Stimulated activated memory B cell treated with anti-CD40 and anti-IgM and Interleukin-4, amounts not matched to agents 10 μg/mL and 1 μg/mL and 100 μg/mL, for 72 hours (primary cell): ENCODE measurements around the gene ORC3.
A peak's percentile ranks its signal among the peaks of the same experiment; 100 is the strongest.
"Not testable (repeated sequence)": the region's sequence is repeated elsewhere in the genome, so short reads cannot be mapped to it uniquely, and the experiment has no call there.

Experiments
- ATAC-seq: fragments of 150-1000 bp; cut with Tn5 transposase; 2 replicates; pipeline ENCODE4 v1.10.0; 2021
- H3K27ac Mint-ChIP-seq: one replicate; pipeline ENCODE4 v1.8.0; 2022; ENCODE audit warnings: mild to moderate bottlenecking, mixed read lengths
- H3K27me3 Mint-ChIP-seq: one replicate; pipeline ENCODE4 v1.8.0; 2022; ENCODE audit warnings: mixed read lengths
- H3K36me3 Mint-ChIP-seq: one replicate; pipeline ENCODE4 v1.8.0; 2022; ENCODE audit warnings: mixed read lengths
- H3K4me1 Mint-ChIP-seq: one replicate; pipeline ENCODE4 v1.8.0; 2022; ENCODE audit warnings: mixed read lengths
- H3K4me3 Mint-ChIP-seq: one replicate; pipeline ENCODE4 v1.8.0; 2022; ENCODE audit warnings: mild to moderate bottlenecking, moderate library complexity, mixed read lengths
- H3K9me3 Mint-ChIP-seq: one replicate; pipeline ENCODE4 v1.8.0; 2022; ENCODE audit warnings: mixed read lengths

Gene ORC3

DNA sequence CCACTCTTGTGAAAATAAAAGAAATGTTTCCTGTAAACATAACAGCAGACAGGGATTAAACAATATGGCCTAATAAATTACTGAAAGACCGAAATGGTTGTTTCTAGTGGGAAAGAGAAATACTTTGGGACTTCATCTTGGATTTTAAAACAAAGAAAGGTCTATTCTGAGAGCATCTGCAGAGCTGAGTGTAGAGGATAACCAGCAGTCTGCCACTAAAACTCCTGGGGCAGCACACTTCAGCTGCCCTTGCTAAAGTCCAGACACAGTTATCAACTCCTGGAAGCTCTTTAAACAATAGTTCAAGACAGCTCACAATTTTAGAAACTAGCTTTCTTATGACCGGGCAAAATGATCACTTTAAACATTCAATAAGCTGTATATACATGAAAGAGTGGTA lies 73.5 kb downstream of the ORC3 start:
- Mint-ChIP-seq H3K27me3 (no peaks in the 10 kb centered on the region), H3K4me1 (no peaks in the 10 kb centered on the region), H3K36me3 (peaks cover 23% of the 10 kb centered on the region), H3K4me3 (no peak overlapping the region), H3K27ac (peak overlapping the region; percentile 10), H3K9me3 (no peaks in the 10 kb centered on the region)
- ATAC-seq: no peak

DNA sequence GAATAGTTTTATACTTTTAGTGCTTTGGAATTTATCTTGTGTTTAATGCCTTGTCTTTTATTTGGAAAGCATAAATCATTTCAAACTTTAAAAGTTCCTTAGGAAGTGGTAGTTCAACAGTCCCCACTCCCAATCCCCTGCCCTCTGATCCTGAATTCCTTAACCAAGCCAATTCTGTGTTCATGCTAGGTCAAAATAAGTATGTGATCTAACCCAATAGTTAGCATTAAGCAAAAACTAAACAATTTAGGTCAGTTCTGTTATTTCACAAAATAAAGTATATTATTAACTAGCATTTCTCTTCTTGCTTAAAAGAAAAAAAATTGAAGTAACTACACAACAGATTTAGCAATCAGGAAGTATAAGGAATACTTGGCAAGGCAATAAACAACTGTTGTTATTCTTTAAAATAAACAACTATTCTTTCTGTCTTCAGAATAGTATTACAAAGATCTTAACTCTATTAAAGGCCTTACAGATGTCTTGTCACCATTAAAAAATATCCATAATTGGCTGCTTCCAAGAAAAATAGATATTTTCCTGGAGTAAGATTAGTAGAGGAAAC lies 75.1 kb downstream of the ORC3 start:
- Mint-ChIP-seq H3K4me3 (no peak overlapping the region), H3K4me1 (peaks cover 13% of the 10 kb centered on the region), H3K36me3 (peaks cover 23% of the 10 kb centered on the region), H3K27me3 (no peaks in the 10 kb centered on the region), H3K27ac (no peak overlapping the region), H3K9me3 (no peaks in the 10 kb centered on the region)
- ATAC-seq: no peak

DNA sequence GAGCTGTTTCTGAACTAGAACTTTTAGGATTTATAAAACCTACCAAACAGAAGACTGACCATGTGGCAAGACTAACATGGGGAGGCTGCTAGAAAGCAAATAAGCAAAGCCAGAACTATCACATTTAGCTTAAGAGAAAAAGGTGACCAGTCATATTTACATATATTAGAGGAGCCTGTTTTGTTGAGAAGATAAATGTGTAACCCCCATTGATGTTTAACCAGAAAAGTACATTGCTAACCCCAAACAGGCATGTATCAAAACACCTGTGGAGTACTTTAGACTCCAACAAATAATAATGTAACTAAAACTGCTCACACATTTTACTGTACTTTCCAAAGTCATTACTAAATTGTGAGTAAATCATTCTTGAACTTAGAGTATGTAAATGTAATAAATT lies 77.1 kb downstream of the ORC3 start:
- no peaks in the 10 kb centered on the region for H3K27me3 Mint-ChIP-seq
- H3K4me3 Mint-ChIP-seq: no peak overlapping the region
- no peak overlapping the region for H3K27ac Mint-ChIP-seq
- H3K4me1 Mint-ChIP-seq: peaks cover 24% of the 10 kb centered on the region
- no peaks in the 10 kb centered on the region for H3K9me3 Mint-ChIP-seq
- ATAC-seq: no peak
- peaks cover 34% of the 10 kb centered on the region for H3K36me3 Mint-ChIP-seq

DNA sequence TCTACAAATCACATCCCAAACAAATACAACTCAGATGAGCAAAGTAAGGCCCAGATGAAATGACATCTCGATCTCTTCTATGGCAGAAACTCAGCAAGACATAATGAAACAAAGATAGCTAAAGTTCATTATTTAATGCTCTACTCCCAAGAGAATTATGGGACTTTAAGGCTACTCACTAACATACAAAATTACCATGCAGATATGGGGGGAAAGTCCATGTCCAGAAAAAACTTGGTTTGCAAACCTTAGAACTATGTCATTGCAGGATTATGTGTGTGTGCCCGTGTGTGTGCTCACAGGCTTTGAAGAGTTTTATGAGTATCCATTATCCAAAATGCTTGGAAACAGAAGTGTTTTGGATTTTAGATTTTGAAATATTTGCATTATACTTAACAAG lies 78.1 kb downstream of the ORC3 start:
- no peaks in the 10 kb centered on the region for H3K9me3 Mint-ChIP-seq
- peaks cover 24% of the 10 kb centered on the region for H3K4me1 Mint-ChIP-seq
- H3K27me3 Mint-ChIP-seq: no peaks in the 10 kb centered on the region
- peaks cover 42% of the 10 kb centered on the region for H3K36me3 Mint-ChIP-seq
- no peak overlapping the region for H3K4me3 Mint-ChIP-seq
- no peak for ATAC-seq
- no peak overlapping the region for H3K27ac Mint-ChIP-seq

DNA sequence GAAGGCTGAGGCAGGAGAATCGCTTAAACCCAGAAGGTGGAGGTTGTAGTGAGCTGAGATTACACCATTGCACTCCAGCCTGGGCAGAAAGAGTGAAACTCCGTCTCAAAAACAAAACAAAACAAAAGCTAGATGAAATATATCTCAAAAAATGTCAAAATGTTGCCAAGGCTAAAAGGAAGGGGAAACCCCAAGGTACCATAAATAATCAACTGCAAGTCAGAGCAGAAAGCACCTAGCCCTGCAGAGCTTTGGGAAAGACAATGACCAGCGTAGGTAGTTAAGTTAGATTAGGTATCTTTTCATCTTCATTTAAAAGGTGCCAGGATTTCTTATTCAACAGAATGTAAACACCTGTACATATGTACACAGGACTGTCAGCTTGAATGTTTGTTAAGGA lies 79.1 kb downstream of the ORC3 start:
- Mint-ChIP-seq H3K27me3 (no peaks in the 10 kb centered on the region), H3K9me3 (no peaks in the 10 kb centered on the region), H3K27ac (no peak overlapping the region), H3K4me1 (peaks cover 24% of the 10 kb centered on the region), H3K4me3 (no peak overlapping the region), H3K36me3 (peaks cover 35% of the 10 kb centered on the region)
- ATAC-seq: no peak

DNA sequence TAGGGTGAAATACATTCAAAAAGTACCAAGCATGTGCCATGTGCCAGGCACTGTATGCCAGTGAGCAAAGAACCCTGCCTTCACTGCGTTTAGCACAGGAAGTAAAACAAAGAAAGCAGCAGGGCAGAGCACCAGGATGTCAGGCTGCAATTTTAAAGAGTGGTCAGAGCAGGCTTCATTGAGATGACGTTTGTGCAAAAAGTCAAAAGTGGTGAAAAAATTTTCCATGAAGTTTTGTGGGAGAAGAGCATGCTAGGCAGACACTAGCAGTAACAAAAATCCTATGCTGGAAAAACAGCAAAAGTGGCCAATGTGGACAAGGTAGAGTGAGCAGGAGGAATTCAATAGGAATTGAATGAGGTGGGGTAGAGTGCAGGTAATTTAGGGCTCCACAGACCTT lies 80.8 kb downstream of the ORC3 start:
- ATAC-seq: no peak
- Mint-ChIP-seq H3K4me3 (no peak overlapping the region), H3K27ac (peak overlapping the region; percentile 13), H3K27me3 (no peaks in the 10 kb centered on the region), H3K9me3 (no peaks in the 10 kb centered on the region), H3K4me1 (peaks cover 24% of the 10 kb centered on the region), H3K36me3 (peaks cover 48% of the 10 kb centered on the region)

DNA sequence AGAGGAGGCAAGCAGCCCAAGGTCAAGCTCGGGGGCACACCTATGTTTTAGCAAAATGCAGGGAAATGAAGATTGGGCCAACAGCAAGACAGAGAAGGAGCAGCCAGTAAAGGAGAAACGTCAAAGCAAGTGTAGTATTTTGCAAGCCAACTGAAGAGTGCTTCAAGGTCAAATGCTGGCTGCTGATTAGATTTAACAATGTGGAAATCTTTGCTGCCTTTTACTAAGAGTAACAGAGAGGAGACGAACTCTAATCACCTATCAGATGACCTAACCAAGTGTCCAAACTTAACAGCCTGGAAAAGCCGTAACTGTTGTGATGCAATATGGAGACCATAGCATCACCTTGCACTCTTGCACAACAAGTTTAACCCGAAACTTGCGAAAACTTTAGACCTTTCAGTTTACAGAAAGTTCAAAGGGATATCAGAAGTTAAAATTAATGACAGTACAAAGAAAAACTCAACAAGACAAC lies 81.7 kb downstream of the ORC3 start:
- no peaks in the 10 kb centered on the region for H3K27me3 Mint-ChIP-seq
- peaks cover 24% of the 10 kb centered on the region for H3K4me1 Mint-ChIP-seq
- ATAC-seq: no peak
- H3K36me3 Mint-ChIP-seq: peaks cover 57% of the 10 kb centered on the region
- no peaks in the 10 kb centered on the region for H3K9me3 Mint-ChIP-seq
- no peak overlapping the region for H3K4me3 Mint-ChIP-seq
- H3K27ac Mint-ChIP-seq: peak overlapping the region; percentile 13

DNA sequence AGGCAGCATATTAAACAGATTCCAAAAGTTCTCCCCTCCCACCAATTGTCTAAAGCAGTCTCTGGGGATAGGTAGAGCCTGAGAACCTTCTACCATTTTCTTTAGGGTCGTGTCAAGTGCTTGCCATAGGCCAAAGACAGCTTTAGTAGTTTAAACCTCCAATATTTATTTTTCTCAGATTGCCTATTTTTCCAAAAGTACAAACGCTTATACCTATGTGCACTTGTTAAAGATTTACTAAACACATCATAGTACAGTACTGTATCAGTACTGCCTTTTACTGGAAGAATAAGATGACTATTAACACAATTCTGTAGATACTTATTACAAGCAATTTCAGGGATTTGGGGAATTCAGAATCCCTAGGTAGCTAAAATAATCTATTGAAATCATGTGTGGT lies 82.7 kb downstream of the ORC3 start:
- Mint-ChIP-seq H3K4me3 (no peak overlapping the region), H3K27ac (no peak overlapping the region), H3K9me3 (no peaks in the 10 kb centered on the region), H3K27me3 (no peaks in the 10 kb centered on the region), H3K4me1 (peaks cover 26% of the 10 kb centered on the region), H3K36me3 (peaks cover 57% of the 10 kb centered on the region)
- no peak for ATAC-seq

DNA sequence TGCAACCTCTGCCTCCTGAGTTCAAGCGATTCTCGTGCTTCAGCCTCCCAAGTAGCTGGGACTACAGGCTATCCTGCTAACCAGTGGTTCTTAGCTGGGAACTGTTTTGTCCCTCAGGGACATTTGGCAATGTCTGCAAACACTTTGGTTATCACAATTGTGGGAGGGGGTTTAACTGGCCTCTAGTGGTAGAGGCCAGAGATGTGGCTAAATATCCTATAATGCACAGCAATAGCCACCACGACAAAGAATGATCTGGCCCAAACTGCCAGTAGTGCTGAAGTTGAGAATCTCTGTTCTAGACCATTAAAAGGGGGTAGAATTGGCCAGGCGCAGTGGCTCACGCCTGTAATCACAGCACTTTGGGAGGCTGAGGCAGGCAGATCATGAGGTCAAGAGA lies 83.3 kb downstream of the ORC3 start:
- H3K27me3 Mint-ChIP-seq: no peaks in the 10 kb centered on the region
- peaks cover 59% of the 10 kb centered on the region for H3K36me3 Mint-ChIP-seq
- peaks cover 29% of the 10 kb centered on the region for H3K4me1 Mint-ChIP-seq
- no peak for ATAC-seq
- H3K9me3 Mint-ChIP-seq: no peaks in the 10 kb centered on the region
- H3K27ac Mint-ChIP-seq: no peak overlapping the region
- no peak overlapping the region for H3K4me3 Mint-ChIP-seq

DNA sequence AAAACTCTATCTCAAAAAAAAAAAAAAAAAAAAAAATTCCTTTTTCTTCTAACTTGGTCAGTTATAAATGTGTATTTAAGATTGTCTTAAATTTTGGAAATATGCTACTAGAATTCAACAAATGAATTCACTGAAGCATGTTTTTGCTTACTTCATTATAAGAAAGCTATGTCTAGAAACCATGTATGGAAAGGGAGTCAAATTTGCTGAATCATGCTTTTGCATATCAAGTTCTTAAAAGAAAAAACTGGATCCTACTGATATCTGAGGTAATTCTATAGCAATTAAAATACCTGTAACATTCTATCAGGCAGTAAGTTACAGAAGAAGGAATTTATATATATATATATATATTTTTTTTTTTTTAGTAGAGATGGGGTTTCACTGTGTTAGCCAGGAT lies 84.4 kb downstream of the ORC3 start:
- ATAC-seq: no peak
- peaks cover 23% of the 10 kb centered on the region for H3K4me1 Mint-ChIP-seq
- peaks cover 61% of the 10 kb centered on the region for H3K36me3 Mint-ChIP-seq
- no peak overlapping the region for H3K27ac Mint-ChIP-seq
- no peaks in the 10 kb centered on the region for H3K27me3 Mint-ChIP-seq
- no peaks in the 10 kb centered on the region for H3K9me3 Mint-ChIP-seq
- no peak overlapping the region for H3K4me3 Mint-ChIP-seq

DNA sequence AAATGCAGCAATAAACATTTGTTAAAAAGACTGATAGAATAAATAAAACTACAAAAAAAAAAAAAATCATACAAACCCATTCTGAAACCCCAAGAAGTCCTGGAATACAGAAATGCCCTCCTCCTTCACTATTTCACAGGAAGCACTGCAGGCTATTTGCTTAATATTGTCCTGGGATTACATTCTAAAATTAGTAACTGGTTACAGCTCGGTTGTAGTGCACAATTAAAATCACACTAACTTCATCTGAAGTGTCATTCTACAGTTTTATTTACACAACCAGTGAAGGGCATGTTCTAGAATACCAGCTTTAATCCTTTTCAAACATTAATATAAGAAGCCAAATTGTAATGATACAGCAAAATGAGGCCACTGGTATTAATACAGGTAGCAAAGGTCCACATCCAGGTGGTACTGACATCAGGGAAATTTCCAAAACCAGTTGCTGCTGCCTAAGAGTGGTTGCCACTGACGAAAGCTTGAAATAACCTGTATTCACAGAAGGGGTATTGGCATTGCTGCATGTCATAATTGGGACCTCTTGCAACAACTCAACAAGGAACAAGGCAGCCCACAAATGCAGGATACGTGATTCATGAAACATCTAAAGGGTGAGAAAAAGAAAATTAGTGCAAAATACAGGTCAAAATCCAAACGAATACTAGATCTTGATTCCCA lies 85.2 kb downstream of the ORC3 start:
- Mint-ChIP-seq H3K27me3 (no peaks in the 10 kb centered on the region), H3K4me3 (no peak overlapping the region), H3K36me3 (peaks cover 69% of the 10 kb centered on the region), H3K4me1 (peaks cover 21% of the 10 kb centered on the region), H3K27ac (no peak overlapping the region), H3K9me3 (no peaks in the 10 kb centered on the region)
- no peak for ATAC-seq

DNA sequence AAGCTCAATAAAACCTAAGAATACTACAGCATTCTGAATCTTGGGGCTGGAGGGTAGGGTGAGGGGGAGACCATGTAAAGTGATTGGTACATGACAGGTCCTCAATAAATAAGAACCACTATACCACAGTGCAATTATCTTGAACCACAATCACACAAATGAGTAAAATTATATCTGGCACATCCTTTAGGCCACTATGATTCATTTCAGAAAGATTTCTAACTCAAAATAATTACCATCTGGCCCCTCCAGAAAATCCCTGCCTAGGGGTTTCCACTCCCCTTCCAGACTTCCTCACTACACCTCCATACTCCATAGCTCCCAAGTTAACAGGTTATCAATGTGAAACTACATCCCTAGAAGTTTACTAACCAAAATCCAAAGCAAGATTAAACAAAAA lies 92.4 kb downstream of the ORC3 start:
- Mint-ChIP-seq H3K36me3 (peaks cover 44% of the 10 kb centered on the region), H3K4me3 (no peak overlapping the region), H3K27ac (peak overlapping the region; percentile 73), H3K9me3 (no peaks in the 10 kb centered on the region), H3K27me3 (no peaks in the 10 kb centered on the region), H3K4me1 (peaks cover 58% of the 10 kb centered on the region)
- no peak for ATAC-seq

DNA sequence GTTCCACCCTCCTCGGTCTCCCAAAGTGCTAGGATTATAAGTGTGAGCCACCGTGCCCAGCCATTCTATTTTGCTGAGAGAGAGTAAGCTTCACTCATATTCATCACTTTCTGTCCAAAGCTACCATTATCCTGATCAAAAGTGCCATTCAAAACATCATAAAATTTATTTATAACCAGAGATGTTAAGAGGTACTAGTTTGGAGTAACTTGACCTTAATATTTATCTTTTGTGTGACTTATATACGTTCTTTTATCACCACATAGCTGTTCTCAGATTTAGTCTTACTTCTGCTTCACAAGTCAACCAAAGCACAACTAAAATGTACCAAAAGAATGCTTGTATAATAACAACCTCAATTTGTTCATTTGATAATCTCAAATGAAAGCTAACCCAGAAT lies 94.0 kb downstream of the ORC3 start:
- no peaks in the 10 kb centered on the region for H3K27me3 Mint-ChIP-seq
- no peak for ATAC-seq
- H3K4me3 Mint-ChIP-seq: no peak overlapping the region
- peaks cover 35% of the 10 kb centered on the region for H3K36me3 Mint-ChIP-seq
- H3K27ac Mint-ChIP-seq: peak overlapping the region; percentile 73
- no peaks in the 10 kb centered on the region for H3K9me3 Mint-ChIP-seq
- H3K4me1 Mint-ChIP-seq: peaks cover 54% of the 10 kb centered on the region

DNA sequence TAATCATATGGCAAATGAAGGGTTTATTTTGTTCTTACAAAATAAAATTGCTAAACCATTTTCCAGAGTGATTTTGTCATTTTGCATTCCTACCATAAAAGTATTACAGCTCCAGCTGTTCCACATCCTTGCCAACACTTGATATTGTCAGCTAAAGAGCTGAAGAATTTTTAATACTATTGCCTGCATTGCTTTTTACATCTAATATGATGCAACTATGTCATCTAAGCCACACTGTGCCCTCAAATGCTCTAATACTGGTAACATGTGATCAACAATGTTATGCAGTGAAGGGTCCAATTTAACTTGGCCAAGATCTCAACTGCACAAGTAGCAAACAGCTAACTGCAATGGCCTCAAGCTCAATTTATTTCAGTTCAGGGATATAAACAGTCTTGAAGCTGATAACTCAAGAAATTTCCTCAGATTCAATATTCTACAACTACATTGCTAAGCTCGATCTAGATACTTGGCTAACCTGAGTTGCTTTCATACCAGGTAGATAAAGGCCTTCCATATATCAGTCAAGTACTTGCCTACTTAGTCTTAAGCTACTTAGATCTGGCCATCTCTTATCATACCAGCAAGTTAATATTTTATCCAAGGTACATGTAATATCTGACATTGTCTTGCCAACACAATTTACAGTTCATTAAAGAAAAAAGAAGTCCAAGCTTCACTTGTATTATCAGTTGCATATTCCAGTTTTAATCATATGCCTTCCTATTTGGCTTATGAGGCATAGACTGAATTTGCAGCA lies 95.1 kb downstream of the ORC3 start:
- Mint-ChIP-seq H3K4me1 (peaks cover 62% of the 10 kb centered on the region), H3K9me3 (no peaks in the 10 kb centered on the region), H3K27me3 (no peaks in the 10 kb centered on the region), H3K36me3 (peaks cover 26% of the 10 kb centered on the region), H3K27ac (peak overlapping the region; percentile 73), H3K4me3 (no peak overlapping the region)
- ATAC-seq: no peak

DNA sequence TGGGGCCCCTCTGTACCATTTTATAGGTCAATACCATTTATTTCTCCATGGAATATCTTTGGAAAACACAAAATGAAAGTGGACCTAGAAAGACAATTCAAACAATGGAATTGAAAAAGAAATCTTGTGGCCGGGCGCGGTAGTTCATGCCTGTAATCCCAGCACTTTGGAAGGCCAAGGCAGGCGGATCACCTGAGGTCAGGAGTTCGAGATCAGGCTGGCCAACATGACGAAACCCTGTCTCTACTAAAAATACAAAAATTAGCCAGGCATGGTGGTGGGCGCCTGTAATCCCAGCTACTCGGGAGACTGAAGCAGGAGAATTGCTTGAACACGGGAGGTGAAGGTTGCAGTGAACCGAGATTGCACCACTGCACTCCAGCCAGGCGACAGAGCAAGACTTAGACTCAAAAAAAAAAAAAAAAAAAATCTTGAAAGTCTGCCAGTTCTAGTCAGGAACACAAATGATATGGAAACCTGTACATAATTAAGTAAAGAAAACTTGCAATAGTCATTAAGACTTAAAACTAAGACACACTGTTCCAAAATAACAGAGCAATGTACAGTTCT lies 96.8 kb downstream of the ORC3 start:
- H3K4me3 Mint-ChIP-seq, H3K9me3 Mint-ChIP-seq, ATAC-seq, H3K27me3 Mint-ChIP-seq: not testable (repeated sequence)
- Mint-ChIP-seq H3K4me1 (peaks cover 76% of the 10 kb centered on the region), H3K36me3 (peaks cover 32% of the 10 kb centered on the region), H3K27ac (peak overlapping the region; percentile 20)
